GM12892 (cell line): ENCODE results near the gene CYB561D2.

Source experiments
- POLR2A ChIP-seq: IDR thresholded peaks from 2 replicates; pipeline ENCODE4 v1.6.1; 2011; ENCODE audit warnings: low read depth, low read length, control low read depth
- POLR2AphosphoS5 ChIP-seq: IDR thresholded peaks from 2 replicates; pipeline ENCODE4 v1.6.1; 2011; ENCODE audit warnings: low read depth, low read length, control low read depth

GRCh38 chr3:50327943-50328691 is 22.5 kb upstream of the CYB561D2 start, which contains the start of gene TUSC2:
- peak; percentile 68 for TF ChIP-seq POLR2AphosphoS5
- peak; percentile 80 for TF ChIP-seq POLR2A
